Cerebellar cortex (tissue), 1 donor: Measurements from ENCODE around the gene GABRR2.
A peak's percentile ranks its signal among the peaks of the same experiment; 100 is the strongest.
"Not testable (repeated sequence)": the region's sequence is repeated elsewhere in the genome, so short reads cannot be mapped to it uniquely, and the experiment has no call there.

Experiments
- DNase-seq: peaks from one replicate; pipeline ENCODE4 v3.0.0-alpha.2; 2015; ENCODE audit warnings: low spot score

The GABRR2 gene

DNA sequence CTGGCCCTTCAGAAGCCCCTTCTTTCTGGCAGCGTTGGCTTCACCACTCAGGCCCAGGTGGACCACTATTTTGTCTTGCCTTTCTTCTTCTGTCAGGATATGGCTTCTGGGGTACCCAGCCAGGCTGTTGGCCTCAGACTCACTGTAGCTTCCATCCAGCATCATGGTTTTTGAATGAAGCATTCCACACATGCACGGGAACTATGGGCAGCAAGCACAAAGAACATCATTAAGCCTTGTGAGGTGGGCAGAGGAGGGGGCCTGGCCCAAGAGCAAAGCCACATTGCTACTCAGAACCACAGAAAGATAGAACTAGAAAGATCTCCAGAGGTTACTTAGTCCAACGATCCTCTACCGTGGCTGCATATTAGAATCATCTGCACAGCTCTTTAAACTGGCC, 57.3 kb downstream of the GABRR2 start:
- no peak for DNase-seq

DNA sequence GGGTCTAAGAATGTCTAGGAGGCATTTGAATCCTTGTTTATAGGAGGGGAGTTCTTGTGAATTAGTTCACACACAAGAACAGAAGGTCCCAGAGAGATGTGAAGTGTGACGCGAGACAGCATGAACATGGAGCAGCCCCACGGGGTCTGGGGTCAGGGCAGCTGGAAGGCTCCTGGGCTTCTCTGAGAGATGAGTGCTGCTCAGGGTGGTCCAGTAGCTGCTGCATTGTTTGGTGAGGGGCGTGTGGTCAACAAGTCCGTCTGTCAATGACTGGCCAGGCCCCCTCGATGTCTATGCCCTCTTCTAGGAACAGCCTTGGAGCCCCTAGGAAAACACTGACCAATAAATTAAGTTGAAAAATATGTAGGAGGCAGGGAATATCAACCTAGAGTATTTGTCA, 57.8 kb downstream of the GABRR2 start:
- no peak for DNase-seq

DNA sequence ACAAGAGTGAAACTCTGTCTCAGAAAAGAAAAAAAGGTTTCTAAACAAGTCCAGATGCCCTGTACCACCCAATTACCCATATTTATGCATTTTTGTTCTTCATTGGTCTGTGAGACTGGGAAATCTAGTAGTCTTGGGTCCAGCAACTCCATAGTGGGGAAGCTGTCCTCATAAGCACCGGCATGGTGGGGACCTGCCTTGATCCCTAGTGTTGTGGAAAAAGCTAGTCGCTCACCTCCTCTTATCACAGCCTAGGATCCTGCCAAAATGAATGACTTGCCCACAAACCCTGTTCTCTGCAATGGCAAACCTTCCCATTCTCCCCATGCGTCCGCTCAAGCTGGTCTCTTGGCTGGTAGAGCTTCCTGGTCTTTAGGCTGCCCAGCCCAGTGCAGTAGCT, 59.7 kb downstream of the GABRR2 start:
- DNase-seq: no peak

DNA sequence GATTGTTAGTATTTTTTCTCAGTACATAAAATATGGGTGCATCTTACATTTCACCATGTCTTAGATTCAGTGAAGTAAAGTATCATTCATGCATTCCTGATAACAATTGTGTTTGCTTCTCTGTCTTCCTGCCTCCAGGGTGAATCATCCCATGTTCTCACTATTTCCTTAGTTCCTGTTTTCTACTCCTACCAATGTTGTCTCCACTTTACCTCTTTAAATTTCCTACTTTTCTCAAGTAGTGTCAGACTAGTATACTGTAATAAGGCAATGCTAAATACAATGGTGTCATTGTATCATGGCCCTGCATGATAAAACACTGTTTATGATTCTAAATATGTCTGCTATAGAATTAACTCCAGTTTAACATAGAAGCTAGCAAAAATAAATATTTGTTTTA, 60.5 kb downstream of the GABRR2 start:
- no peak for DNase-seq

DNA sequence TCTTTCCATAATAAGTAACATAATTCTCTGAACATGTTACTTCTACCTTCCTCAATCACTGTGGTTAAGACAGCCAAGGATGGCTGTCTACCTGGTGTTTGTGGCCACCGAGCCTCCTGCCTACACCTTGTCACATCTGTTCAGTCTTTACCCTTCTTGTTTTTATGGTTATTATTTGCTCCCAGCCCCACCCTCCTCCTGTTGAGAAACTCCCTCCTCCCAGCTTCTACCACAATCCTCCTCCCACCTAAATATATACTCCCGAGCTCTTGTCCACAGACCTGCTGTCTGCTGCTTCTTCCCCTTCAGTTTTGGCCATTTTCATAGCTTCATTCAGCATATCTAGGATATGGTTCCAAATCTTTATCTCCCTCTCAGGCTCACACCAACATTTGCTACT, 62.2 kb downstream of the GABRR2 start:
- no peak for DNase-seq

DNA sequence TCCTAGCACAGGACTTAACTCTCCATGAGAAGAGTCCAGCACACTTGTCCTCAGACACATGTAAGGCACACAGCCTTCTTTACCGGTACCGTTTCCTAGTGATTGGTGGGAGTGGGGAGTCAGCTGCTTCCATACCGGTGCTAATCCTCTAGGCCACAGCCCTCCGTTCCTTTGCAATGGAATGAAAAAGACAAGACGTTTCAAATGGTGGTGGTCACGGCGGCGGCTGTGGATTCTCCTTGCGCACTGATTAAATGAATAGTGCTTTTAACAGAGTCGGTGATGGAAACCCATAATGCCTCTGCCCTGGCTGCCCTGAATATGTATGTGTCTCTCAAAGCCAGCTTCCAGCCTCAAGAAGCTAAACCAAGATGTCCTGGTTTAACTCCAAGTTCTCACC, 63.1 kb downstream of the GABRR2 start:
- no peak for DNase-seq

DNA sequence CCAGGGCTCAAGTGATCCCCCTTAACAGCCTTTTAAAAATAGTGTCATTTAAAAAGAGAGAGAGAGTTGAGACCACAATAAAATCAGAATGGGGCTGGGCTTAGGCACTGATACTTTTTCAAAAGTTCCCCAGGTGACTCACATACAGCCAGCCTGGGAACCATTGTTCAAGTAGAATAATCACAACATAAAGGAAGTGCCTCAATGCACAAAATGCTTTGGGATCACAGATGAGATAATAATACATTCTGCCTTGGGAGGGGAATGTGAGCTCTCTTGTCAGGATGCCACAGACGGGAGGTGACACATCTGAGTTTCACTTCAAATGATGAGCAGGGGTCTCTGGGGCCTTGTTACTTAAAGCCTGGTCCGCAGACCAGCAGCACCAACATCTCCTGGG, 63.9 kb downstream of the GABRR2 start:
- DNase-seq: no peak

DNA sequence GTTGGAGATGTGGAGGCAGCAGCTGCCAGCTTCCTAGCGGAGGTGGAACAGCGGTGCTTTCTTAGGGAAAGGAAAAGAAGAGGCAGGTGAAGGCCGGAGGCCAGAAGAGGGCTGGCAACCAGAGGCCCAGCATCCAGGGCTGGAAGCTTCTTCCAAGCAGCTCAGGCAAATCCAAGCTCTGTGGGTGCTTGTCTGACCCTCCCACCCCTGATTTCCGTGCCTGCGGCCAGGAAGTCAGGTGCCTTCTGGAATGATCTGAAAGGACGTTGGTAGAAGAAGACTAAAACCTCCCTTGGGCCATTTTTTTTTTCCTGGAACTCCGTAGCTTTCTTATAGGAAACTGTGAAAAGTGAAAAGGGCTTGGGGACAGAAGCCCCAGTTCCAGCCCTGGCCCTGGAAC, 64.9 kb downstream of the GABRR2 start:
- no peak for DNase-seq

DNA sequence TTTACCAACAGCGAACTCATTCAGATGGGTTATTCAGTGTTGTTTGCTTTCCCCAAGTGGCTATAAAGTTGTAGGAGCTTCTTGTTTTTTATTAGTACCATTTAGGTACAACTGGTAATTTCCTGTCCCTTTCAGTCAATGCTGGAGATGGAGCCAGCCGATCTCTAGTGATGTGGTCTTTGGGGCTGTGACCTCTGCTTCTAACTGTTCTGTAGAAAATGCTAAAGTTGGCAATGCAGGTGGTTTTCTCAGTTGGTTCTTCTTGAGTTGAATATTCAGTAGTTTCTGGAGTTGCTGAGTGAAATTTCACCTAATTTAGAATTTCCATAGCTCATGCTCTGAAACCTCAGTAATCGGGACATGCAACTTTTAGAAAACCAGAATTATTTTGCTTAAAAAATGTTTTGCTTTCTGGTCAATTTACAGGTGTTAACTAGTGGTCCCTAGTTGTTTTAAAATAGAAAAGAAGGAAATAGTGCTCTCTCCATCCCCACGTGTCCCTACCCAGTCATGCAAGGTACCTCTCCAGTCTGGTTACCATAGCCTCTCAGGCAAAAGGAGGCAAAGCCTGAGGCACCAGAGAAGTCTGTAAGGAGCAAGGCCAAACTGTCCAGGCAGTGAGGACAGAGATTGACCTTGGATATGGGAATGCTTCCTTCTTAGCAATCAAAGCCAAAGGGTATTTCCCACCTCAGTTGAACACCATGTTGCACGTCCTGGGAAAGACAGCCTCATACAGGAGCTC, 70.7 kb downstream of the GABRR2 start:
- no peak for DNase-seq

DNA sequence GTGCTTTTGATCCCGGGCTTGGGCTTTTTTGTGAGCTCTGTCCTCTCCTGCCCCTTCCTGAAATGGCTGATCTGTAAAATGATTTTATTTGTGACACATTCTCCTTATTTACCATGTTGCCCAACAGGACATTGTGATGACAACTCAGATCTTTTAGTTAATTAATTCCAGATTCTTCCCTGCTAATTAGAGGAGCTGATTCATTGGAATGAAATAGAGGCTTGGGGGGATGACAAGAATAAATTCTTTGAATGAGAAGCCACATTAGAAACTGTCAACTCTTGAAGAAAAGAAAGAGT, 71.8 kb downstream of the GABRR2 start:
- no peak for DNase-seq

DNA sequence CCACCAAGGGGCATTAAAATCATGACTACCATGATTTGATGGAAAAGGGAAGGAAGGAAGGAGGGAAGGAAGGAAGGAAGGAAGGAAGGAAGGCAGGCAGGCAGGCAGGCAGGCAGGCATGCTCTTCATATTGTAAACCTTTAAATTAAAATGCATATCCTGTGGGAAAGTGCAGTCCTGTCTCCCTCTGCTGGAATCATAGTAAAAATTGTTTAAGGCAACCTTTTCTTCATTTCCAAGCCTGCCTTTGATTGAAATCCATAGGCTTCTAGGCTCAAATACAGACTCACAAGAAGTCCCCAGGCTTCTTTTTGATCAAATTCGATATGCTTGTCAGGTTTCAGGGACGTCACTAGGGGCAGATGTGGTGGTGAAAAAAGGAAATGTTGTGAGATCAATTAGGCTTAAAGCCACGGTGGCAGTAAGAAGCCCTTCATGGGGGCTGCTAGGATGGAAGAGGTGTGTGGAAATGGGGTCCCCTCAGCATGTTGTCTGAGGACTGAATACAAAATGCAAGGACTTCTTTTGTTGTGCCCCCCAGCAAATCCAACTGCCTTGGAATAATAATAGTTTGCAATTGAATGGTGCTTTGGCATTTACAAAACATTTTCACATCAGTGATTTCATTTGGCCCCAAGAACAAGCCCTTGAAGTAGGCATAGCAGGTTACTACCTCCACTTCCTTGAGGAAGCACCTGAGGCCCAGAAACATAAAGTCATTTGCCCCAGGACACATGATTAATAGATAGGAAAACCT, 72.3 kb downstream of the GABRR2 start:
- DNase-seq: peak; percentile 74

DNA sequence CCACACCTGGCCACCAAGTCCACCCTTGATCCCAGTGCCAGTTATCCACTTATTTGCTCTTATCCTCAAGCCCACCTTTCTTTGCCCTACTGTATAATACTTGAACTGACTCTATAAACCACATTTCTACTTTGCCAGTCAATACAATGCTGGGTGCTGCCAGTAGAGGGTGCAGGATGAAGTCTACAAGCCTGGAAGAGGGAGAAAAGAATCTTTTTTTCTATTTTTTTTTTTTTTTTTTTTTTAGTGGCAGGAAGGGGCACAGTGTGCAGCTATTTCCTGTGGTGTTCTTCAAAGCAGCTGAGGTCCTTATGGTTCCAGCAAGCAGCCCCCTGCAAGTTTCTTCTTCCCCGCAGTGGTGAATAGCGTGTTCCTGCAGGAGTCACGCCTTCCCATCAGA, 75.8 kb downstream of the GABRR2 start:
- no peak for DNase-seq

DNA sequence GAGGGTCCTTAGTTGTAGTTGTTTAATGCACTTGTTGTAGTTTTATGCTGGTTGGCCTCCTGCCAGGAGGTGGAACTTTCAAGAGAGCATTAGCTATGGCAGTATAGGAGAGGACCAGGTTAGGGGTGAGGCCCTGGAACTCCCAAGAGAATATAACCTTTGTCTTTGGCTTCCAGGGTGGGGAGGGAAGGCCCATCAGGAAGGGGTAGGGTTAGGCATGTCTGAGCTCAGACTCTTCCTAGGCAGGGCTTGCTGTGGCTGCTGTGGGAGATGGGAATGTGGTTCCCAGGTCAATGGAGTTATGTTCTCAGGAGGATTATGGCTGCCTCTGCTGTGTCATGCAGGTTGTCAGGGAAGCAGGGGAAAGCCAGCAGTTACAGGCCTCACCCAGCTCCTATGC, 77.9 kb downstream of the GABRR2 start:
- DNase-seq: no peak

DNA sequence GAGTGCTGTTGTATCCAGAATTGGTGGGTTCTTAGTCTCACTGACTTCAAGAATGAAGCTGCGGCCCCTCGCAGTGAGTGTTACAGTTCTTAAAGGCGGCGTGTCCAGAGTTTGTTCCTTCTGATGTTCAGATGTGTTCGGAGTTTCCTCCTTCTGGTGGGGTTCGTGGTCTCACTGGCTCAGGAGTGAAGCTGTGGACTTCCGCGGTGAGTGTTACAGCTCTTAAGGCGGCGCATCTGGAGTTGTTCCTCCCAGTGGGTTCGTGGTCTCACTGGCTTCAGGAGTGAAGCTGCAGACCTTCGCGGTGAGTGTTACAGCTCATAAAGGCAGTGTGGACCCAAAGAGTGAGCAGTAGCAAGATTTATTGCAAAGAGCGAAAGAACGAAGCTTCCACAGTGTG, 81.5 kb downstream of the GABRR2 start:
- DNase-seq: not testable (repeated sequence)

DNA sequence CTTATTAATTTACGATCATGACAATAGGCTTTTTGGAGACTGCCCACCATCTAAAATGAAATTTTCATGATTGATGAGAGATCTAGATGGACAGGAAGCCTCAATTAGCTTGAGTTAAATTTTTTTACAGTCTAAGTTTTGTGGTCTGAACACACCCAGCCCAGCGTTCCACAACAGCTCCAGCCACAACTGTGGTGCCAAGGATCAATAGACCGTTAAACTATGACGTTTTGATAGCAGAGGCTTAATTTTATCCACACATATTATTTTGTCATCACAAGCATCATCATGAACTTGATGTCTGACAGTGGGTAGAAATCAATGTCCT, 92.4 kb downstream of the GABRR2 start:
- DNase-seq: no peak

DNA sequence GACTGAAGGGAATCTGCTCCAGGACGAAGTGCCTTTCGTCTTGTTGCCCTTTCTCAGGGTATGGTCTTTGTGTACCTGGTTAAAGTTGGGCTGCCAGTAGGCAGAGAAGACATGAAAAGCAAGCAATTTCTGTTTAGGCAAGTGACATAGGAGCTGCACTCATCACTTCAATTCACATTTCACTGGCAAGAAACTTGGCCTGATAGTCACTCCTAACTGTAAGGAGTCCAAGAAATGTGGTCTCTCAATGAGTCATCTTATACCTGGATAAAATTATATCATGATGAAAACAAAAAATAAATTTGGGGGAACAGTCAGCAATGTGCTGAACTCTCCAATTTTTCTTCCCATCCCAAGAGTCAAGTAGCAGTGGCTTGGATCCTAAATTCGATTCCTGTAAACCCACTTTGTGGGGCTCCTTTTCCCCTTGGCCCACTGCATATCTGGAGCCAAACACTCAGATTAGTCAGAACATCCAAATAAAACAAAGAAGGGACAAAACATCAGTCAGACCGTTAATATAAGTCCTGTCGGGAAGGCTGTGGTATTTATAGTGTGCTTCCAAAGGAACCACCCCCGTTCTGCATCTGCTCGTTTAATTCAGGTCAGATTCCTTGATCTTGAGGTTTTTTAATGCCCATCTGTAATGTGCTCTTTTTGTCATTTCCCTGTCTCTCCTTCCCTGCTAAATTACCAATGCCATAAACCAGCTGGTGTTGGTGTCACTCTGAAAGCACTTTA, 93.0 kb downstream of the GABRR2 start:
- DNase-seq: no peak

DNA sequence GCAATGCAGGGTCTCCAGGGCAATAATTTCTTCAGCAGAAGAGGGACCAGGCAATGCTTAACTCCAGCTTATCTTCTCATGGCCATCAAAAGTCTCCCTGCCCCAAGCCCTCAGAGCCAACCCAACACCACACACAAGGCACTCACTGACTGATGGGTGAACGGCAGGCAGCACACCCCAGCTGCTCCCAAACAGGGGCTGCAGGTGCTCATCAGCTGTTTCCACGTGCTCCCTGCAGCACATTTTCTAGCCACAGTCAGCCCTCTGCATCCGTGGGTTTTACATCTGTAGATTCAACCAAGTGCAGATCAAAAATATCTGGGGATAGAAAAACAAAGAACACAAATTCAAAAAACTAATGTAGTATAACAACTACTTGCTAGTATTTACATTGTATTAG, 94.0 kb downstream of the GABRR2 start:
- no peak for DNase-seq

DNA sequence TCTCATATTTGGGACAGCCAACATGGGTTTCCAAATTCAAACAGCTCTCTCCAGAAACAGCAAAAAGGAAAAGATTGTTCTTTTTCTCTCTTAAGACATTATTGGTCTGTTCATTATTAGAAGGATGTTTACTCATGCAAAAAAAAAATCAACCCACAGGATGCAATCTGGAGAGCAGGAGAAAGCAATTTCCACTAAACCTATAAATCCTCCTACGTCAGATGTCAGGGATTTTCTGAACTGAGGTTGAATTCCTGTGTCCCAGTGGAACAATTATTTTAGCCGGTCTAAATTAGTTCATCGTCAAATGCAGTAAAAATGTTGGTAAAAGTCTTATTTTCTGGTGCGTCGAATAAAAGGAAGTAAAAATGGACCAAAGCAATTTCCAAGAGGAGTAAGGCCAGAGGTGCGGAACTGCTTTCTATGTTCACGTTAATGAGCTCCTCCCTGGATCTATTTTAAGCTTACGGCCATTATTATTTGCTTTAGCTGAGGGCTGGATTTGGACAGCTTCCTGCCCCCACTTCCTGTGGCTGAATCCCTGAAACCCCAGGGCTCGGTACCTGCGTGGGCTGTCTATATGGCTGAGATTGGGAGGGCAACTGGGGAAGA, 97.7 kb downstream of the GABRR2 start, which contains the start of gene GABRR1:
Gene GABRR1 (minus strand): TSS at position 60 of the 612 bp plus-strand sequence. CDS start 36 bp downstream, at position 24.
- DNase-seq: no peak

DNA sequence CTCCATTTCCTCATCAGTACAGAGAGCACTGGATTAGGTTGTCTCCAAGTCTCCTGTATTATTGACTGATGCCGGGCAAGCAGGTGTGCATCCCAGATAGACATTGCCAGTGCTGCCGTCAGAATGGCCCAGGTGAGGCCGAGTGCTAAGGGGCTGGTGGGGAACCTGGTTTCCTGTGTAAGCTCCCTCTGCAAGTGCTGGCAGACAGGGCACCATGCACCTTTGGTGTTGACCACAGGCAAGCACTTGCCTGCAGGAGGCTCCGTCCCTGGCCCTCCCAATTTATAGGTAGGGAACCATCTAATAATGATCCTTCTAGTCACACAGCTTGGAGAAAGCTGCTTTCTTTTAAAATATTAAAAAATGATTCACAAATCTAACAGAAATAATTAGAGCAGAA, 98.7 kb downstream of the GABRR2 start:
- no peak for DNase-seq

DNA sequence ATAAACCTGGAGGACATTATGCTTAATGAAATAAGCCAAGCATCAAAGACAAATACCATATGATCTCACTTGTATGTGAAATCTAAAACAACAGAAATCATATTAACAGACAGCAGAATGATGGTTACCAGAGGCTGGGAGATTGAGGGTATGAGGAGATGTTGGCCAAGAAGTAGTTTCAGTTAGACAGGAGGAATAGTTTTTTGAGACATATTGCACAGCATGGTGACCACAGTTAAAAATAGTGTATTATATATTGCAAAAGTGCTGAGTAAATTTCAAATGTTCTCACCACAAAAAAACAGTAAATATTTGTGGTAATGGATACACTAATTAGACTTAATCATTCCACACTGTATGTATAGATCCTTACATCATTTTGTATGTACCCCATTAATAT, 99.7 kb downstream of the GABRR2 start:
- no peak for DNase-seq

DNA sequence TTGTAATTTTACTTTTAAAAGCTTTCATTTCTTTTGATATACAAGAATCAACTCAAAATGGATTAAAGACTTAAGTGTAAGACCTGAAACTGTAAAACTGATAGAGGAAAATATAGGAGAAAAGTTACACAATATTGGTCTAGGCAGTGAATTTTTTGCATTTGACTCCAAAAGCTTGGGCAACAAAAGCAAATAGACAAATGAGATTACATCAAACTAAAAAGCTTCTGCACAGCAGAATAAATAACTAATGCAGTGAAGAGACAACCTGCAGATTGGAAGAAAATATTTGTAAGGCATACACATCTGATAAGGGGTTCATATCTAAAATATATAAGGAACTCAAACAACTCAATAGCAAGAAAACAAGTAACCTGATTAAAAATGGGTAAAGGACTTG, 100.9 kb downstream of the GABRR2 start:
- no peak for DNase-seq

DNA sequence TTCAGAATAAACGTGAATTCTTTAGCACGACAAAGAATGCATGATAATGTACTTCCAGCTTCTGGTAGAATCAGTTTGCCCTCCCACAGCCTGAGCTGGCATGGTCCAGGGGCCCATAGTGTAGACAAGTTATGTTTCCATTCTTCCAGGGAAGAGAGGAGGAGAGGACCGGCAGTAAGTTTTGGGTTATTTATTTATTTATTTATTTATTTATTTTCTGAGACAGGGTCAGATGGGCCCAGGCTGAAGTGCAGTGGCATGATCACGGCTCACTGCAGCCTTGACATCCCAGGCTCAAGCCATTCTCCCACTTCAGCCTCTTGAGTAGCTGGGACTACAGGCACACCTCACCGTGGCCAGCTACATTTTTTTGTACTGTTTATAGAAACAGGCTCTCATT, 102.6 kb downstream of the GABRR2 start:
- no peak for DNase-seq

DNA sequence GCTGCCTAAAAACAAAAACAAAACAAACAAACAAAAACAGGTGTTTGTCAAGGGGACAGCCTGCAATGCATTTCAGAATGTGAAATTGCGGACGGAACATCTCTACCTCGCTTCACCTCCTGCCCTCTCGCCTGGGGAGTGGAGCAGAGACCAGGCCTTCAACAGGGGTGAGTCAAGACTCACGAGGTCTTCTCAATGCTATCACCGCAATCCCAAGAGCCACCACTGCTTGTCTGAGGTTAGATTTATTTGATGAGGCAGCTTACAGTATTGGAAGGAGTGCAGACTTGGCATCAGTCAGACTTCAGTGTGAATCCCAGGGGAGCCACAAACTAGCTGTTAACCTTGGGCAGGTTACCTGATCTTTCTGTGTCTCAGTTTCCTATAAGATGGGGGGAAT, 105.6 kb downstream of the GABRR2 start:
- DNase-seq: no peak
